Peyer's patch (tissue), 4 donors: ENCODE results near the gene OTUB1. TPM values are rescaled to one million over a fixed set of nuclear protein-coding genes. Genes with fewer than 3 reads are reported as not detected.

ENCODE experiments used
- DNase-seq, 3 donors: peaks; one replicate each; pipeline ENCODE4 v3.0.0-alpha.2; 2017 to 2019
- H3K27ac ChIP-seq, 4 donors: fragments of 200-600 bp; sonication (generic); one replicate each; pipeline ENCODE4 v1.5.1; 2016 to 2019
- H3K27me3 ChIP-seq, 2 donors: fragments of 200-600 bp; sonication (generic); one replicate each; pipeline ENCODE4 v1.5.1; 2019
- H3K36me3 ChIP-seq, 3 donors: fragments of 200-600 bp; sonication (generic); one replicate each; pipeline ENCODE4 v1.5.1; 2016 to 2019
- H3K4me1 ChIP-seq, 4 donors: fragments of 200-600 bp; sonication (generic); one replicate each; pipeline ENCODE4 v1.5.1; 2016 to 2019
- H3K4me3 ChIP-seq, 4 donors: fragments of 200-600 bp; sonication (generic); 1 replicate in 3 of 4; 2 replicates in 1 of 4; pipeline ENCODE4 v1.5.1; 2016 to 2019; ENCODE audit warnings: mild to moderate bottlenecking in 1 of 4
- H3K9me3 ChIP-seq, 4 donors: fragments of 200-600 bp; sonication (generic); one replicate each; pipeline ENCODE4 v1.5.1; 2016 to 2019; ENCODE audit warnings: mild to moderate bottlenecking in 1 of 4
- POLR2A ChIP-seq, 2 donors: fragments of 450-650 bp; IDR thresholded peaks; one replicate each; pipeline ENCODE4 v1.5.1; 2017; ENCODE audit warnings: antibody characterized with exemption in 2 of 2, mild to moderate bottlenecking in 2 of 2, moderate library complexity in 2 of 2
- total RNA-seq, 4 donors: library from RNA; depleted of rRNA; stranded (reverse); fragments of >200 nt; gene quantifications; one replicate each; pipeline ENCODE4 v1.1.0, GENCODE V29; 2016
- TF ChIP-seq, protein P1 (sequence below), 6 experiments: fragments of 450-650 bp in 4 of 6; fragments of 200-600 bp in 2 of 6; sonication (generic) in 1 of 6; IDR thresholded peaks; one replicate each; pipeline ENCODE4 v1.5.1; 2017 to 2019; ENCODE audit warnings: antibody characterized with exemption in 6 of 6, mild to moderate bottlenecking in 3 of 6, moderate library complexity in 1 of 6

Gene OTUB1
- total RNA-seq, 4 donors from 2014 or later, result 79.2 to 110 (median 95.4) TPM

DNA sequence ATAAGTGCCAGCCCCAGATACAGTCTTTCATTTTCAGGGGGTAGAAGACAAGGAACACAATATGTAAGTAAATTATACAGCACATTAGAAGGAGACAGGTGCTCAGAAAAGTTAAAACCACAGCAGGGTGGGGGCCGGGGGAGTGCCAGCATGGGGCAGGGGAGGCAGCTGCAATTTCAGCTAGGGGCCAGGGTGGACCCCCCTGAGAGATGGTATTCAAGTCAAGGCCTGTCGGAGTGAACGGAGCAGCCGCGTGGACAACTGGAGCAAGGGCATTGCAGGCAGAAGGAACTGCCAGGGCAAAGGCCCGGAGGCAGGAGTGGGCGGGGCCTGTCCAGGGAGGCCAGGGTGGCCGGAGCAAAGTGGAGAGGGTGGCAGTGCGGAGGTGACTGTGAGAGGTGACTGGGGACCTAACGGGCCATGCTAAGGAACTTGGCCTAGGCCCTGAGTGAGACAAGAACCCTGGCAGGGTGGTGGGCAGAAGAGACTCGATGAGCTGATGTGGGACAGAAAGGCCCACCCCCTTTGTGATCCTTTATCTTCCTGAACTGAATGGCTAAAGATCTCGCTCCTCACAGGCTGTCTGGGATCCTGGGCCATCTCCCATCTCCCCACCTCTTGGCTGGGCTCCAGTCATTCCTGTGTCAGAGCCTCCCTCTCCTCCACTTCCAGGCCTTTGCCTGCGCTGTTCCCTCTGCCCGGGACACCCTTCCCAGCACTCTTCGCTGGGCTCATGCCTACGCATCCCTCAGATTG lies 27.1 kb downstream of the OTUB1 start:
- no peaks in the 10 kb centered on the region for H3K36me3 ChIP-seq
- H3K27ac ChIP-seq, result no peak overlapping the region
- no peak overlapping the region for H3K4me3 ChIP-seq
- DNase-seq, result no peak
- TF ChIP-seq, protein P1, sequence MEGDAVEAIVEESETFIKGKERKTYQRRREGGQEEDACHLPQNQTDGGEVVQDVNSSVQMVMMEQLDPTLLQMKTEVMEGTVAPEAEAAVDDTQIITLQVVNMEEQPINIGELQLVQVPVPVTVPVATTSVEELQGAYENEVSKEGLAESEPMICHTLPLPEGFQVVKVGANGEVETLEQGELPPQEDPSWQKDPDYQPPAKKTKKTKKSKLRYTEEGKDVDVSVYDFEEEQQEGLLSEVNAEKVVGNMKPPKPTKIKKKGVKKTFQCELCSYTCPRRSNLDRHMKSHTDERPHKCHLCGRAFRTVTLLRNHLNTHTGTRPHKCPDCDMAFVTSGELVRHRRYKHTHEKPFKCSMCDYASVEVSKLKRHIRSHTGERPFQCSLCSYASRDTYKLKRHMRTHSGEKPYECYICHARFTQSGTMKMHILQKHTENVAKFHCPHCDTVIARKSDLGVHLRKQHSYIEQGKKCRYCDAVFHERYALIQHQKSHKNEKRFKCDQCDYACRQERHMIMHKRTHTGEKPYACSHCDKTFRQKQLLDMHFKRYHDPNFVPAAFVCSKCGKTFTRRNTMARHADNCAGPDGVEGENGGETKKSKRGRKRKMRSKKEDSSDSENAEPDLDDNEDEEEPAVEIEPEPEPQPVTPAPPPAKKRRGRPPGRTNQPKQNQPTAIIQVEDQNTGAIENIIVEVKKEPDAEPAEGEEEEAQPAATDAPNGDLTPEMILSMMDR (IDR thresholded peaks at IDR 0.05), result no peak
- TF ChIP-seq POLR2A (IDR thresholded peaks at IDR 0.05), result no peak
- H3K4me1 ChIP-seq, result peaks cover 0 to under 1% (median 0%) of the 10 kb centered on the region in 4 donors
- no peaks in the 10 kb centered on the region for H3K27me3 ChIP-seq
- no peaks in the 10 kb centered on the region for H3K9me3 ChIP-seq

DNA sequence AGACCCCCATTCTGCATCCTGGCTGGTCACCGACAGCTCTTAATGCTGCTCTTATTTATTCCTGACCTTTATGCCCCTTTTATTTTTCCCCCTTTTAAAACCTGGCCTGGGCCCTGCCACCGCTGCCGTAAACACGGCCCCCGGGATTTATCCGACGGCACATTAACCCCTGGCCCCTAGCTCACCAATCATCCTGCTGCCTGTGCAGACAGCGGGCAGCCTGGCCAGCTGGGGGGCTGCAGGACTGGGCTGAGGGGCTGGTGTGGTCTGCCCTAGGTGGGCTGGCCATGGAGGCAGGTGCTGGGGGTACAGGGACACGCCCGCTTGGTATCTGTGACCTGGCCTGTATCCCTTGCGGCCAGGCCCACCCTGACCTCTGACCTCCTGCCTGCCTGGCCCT lies 28.1 kb downstream of the OTUB1 start:
- Histone ChIP-seq H3K27me3 (no peaks in the 10 kb centered on the region), H3K9me3 (no peaks in the 10 kb centered on the region), H3K36me3 (no peaks in the 10 kb centered on the region), H3K4me1 (no peaks in the 10 kb centered on the region), H3K27ac (no peak overlapping the region), H3K4me3 (no peak overlapping the region)
- DNase-seq, result no peak
- no peak for TF ChIP-seq POLR2A (IDR thresholded peaks at IDR 0.05)
- TF ChIP-seq, protein P1 (IDR thresholded peaks at IDR 0.05), result no peak

DNA sequence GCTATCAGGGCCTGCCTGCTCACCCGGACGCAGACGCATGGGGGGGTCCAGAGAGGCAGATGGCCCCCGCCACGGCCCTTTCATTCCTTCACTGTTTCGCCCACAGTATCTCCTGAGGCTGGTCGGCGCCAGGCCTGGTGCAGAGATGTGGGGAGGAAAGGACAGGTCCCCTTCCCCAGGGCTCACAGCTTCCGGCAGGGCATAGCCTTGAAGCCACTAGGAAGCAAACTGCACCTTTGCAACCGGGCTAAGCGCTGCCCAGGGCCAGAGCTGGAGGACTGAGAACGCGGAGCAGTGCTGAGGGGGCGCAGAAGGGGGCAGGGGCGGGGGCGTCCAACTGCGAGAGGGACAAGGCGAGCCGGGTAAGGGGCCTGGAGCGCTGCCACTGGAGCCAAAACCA lies 29.3 kb downstream of the OTUB1 start:
- no peaks in the 10 kb centered on the region for H3K4me1 ChIP-seq
- no peak for TF ChIP-seq POLR2A (IDR thresholded peaks at IDR 0.05)
- TF ChIP-seq, protein P1 (IDR thresholded peaks at IDR 0.05), result no peak
- no peaks in the 10 kb centered on the region for H3K36me3 ChIP-seq
- no peaks in the 10 kb centered on the region for H3K27me3 ChIP-seq
- no peak overlapping the region for H3K4me3 ChIP-seq
- no peaks in the 10 kb centered on the region for H3K9me3 ChIP-seq
- no peak overlapping the region for H3K27ac ChIP-seq
- DNase-seq, result no peak

DNA sequence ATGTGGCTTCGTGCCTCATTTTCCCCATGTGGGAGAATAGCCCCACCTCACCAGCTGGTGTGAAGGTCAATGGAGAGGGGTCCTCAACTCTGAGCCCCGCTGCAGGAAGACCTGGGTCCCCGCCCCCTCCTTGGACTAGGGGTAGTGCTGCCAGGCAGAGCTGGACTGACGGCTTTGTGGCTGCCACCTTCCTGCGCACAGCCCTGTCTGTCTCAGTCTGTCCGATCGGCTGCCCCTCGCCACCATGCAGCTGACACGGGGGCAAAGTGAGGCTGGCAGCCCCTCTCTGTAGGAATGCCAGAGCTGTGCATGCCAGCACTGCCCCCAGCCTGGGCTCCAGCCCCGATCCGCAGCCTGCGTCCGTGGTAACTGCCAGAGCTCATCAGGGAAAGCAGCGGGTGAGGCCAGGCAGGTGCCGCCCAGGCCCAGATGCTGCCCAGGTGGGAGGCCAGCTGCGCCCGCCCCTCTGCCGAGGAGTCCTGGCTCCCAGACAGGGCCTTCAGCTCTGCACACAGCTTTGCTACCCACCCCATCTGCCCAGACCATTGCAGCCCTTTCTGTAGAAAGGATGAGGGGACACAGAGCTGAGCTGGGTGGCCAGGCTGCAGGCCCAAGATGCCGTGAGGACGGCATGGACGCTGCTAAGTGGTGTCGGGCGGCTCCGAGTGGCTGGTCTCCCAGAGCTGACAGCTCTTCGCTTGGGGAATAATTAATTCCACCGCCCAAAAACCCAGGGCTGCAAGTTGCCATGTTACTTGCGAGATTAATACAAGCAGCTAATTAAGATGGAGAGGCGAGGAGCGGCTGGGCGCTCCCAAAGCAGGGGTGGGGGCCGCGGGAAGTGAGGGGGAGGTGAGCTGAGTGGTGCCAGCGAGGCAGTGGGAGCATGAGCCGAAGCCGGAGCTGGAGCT lies 30.0 kb downstream of the OTUB1 start:
- no peak for DNase-seq
- Histone ChIP-seq H3K4me1 (no peaks in the 10 kb centered on the region), H3K4me3 (no peak overlapping the region), H3K27ac (no peak overlapping the region), H3K36me3 (no peaks in the 10 kb centered on the region), H3K27me3 (no peaks in the 10 kb centered on the region), H3K9me3 (no peaks in the 10 kb centered on the region)
- no peak for TF ChIP-seq POLR2A (IDR thresholded peaks at IDR 0.05)
- TF ChIP-seq, protein P1 (IDR thresholded peaks at IDR 0.05), result no peak

DNA sequence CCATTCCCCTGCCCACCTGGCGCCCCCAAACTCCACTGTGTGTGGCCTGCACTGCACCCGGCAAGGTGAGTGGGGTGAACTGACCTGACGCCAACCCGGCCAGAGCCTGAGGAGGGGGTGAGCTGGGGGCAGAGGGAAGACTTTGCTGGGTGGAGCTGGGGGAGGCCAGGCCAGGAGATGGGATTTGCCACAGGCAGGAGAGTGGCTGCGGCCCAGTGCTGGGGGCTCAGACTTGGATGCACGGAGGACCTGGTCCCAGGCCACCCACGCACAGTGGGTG lies 31.6 kb downstream of the OTUB1 start:
- no peaks in the 10 kb centered on the region for H3K36me3 ChIP-seq
- no peak for TF ChIP-seq POLR2A (IDR thresholded peaks at IDR 0.05)
- TF ChIP-seq, protein P1 (IDR thresholded peaks at IDR 0.05), result no peak
- no peak for DNase-seq
- no peaks in the 10 kb centered on the region for H3K4me1 ChIP-seq
- no peak overlapping the region for H3K27ac ChIP-seq
- H3K4me3 ChIP-seq, result no peak overlapping the region
- H3K27me3 ChIP-seq, result no peaks in the 10 kb centered on the region
- H3K9me3 ChIP-seq, result no peaks in the 10 kb centered on the region
